NCI-H2171 treated with DMSO at 0.1 percent for 48 hours (cell line): Measurements from ENCODE around the gene ZNF341.
"Not testable (repeated sequence)": the region's sequence is repeated elsewhere in the genome, so short reads cannot be mapped to it uniquely, and the experiment has no call there.

Source experiments
- DNase-seq: peaks from one replicate; lab custom pipeline; 2025; lab: John Stamatoyannopoulos, UW

The ZNF341 gene

DNA sequence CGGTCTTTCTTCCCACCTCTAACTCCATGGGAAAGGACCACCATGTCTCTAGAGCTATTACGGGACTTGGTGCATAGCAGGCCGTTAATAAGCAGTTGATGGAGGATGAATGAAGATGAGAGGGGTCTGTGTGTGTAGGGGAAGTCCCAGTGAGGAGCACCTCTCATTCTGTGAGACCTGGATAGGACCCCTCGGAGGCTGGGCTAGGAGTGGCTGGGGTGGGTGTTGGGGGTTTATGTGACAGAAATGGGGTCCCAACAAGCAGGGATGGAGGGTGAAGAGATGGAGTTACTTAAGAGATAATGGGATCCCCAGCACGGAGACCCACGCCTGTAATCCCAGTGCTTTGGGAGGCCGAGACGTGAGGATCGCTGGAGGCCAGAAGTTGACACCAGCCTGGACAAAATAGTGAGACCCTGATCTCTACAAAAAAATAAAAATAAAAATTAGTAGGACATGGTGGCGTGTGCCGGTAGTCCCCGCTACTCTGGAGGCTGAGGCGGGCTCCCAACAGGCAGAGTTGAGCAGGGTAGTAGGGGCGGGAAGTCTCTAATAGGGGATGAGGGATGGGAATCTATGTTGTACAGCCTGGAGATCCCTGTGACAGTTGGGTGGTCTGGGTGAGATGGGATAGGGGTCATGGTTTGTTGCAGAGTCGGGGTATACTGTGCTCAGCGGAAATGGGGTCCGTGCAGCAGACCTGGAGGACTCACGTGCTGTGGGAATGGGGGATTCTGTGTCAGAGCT lies 677 bp upstream of the ZNF341 start:
- DNase-seq: no peak

DNA sequence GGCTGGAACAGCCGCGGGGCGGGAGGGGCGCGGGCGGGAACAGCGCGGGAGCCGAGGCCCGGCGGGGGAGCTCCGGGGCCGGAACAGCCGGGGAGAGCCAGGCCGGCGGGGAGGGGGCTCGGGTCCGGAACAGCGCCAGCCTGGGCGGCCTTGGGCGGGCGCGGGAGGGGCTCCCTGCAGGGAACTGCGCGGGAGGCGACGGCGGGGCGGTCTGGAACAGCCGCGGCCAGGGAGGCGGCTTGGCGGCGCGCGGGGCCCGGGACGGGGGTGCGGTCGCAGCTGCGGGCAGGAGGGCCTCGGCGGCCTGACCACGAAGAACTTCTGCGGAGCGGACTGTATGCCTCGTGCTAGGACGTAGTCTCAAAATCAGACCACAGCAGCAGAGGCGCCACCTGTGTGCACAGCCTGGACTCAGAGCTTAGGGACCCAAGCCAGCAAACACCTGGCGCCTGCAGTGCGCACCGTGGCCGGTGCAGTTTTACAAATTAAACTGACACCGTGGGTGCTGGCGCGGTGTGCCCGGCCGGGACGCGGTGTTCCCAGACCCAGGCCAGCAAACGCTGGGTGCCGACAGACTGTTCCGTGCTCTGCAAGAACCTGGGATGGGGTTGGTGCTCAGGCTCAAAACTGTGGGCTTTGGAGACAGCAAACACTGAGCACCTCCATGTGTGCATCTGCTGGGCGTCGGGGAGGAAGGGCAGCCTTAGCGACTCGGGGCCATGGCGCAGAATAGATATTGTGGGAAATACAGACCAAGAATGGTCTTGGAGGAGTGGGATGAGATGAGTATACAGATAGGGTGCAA lies 572 bp downstream of the ZNF341 start:
- peak; percentile 96 for DNase-seq

DNA sequence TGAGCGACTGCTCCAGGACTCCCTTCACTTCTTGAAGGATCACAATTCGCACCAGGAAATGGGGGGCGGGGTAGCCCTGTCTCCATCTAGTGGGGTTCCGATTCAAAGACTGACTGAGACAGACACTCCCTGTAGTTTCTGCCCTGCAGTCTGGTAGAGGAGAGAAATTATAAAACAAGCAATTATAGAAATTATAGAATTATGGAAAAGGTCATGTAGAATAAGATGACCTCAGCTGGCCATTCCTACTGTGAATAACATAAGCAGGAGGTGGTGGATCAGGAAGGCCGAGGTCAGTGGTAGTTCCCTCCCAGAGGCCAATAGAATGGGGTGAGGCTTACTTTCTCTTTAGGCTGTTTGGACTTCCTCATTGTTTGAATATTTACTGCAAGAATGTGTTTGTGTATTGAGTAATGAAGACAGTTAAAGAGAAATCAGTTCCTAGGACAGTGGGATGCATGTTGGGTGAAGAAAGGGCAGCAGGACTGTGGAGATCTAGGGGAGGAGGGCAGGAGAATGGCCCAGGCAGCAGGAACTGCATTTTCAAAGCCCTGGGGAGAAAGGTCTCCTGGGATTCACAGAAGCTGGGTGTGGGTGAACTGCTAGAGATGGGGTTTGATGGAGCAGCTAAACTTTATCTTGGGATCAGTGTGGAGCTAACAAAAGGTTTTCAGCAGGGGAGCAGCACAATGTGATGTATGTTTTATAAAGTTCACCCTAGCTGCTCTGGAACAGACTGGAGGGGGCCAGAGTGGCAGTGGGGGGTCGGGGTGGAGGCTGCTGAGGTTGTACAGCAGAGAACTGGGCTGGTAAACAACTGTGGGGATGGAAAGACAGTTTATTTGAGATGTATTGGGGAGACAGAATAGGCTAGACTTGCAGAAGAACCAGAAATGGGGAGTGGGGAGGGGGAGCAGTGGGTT lies 2.1 kb downstream of the ZNF341 start:
- DNase-seq: no peak

- DNase-seq: no peak
Observed at GRCh38 chr20:33736962-33737361, 5.2 kb downstream of the ZNF341 start.

- DNase-seq: no peak
Observed at GRCh38 chr20:33739493-33739892, 7.7 kb downstream of the ZNF341 start.

DNA sequence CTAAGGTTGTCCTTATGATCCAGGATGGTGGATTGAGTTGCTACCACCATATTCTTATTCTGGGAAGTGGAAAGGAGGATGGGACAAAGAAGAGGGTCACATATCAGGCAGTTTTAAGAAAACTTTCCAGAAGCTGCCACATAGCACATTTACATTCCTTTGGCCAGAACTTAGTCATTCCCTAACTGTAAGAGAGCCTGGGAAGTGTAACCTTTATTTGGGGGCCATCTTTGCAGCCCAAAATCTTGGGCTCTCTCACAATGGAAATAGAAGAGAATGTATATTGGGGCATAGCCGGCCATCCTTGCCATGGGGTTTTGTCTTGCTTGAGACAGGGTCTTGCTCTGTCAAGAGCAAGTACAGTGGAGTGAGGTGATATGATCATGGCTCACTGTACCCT lies 8.4 kb downstream of the ZNF341 start:
- DNase-seq: no peak

GRCh38 chr20:33744181-33744580 lies 12.4 kb downstream of the ZNF341 start:
- DNase-seq: no peak

DNA sequence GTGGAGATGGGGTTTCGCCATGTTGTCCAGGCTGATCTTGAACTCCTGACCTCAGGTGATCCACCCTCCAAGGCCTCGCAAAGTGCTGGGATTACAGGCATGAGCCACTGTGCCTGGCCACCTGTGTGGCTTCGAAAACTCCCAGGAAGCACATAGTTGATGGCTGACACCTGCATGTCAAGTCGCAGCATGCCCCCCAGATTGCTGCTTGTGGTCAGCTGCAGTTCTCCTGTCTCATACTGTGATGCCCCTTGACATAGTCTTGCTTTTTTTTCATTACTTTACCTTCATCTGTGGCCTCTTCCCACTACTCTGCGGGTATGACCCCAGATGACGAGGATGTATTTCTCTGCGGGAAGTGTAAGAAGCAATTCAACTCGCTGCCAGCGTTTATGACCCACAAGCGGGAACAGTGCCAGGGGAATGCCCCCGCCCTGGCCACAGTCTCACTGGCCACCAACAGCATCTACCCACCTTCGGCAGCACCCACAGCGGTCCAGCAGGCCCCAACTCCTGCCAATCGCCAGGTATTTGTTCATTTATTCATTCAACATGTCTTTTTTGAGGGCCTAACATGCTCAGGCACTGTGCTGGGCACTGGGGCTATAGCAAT lies 13.1 kb downstream of the ZNF341 start:
- DNase-seq: no peak

- DNase-seq: no peak
Observed at GRCh38 chr20:33746325-33746998, 14.7 kb downstream of the ZNF341 start.

DNA sequence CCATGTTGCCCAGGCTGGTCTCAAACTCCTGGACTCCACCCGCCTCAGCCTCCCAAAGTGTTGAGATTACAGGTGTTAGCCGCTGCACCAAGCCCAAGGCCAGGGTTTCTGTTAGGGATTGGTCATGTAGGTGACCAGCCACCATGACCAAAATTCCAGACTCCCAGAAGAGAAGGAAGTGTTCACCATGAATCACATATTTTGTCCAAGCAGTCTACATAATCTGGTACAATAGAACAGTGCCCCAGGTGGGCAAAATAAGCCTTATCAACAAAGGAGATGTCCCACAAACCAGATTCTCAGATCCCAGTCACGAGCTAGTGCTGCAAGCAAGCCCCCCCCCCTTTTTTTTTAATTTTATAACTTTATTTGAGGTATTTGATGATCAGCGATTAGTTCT lies 20.0 kb downstream of the ZNF341 start:
- DNase-seq: no peak

DNA sequence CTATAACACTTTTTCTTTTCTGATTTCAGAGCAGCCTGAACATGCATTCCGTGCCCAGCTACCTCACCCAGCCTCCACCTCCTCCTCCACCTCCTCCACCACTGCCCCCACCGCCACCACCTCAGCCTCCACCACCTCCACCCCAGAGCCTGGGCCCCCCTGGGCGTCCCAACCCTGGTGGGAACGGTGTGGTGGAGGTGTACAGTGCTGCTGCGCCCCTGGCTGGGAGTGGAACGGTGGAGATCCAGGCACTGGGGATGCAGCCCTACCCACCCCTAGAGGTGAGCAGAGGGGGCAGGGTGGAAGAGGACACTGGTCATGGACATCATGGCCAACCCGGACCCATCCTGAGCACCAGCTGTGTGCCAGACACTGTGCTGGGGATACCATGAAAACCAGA lies 21.3 kb downstream of the ZNF341 start:
- no peak for DNase-seq

GRCh38 chr20:33753763-33754162 lies 22.0 kb downstream of the ZNF341 start:
- DNase-seq: no peak

DNA sequence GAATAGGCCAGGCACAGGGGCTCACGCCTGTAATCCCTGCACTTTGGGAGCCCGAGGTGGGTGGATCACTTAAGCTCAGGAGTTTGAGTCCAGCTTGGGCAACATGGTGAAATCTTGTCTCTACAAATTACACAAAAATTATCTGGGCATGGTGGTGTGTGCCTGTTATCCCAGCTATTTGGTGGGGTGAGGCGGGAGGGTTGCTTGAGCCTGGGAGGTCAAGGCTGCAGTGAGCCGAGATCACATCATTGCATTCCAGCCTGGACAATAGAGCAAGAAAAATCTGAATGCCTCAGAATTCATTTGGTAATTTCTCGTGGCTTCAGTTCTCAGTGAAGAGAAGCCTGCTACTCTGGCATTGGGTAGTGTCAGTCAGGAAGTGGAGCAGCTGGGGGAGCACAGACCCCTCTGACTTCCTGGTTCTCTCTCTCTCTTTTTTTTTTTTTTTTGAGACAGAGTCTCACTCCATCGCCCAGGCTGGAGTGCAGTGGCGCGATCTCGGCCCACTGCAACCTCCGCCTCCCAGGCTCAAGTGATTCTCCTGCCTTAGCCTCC lies 24.2 kb downstream of the ZNF341 start:
- not testable (repeated sequence) for DNase-seq

GRCh38 chr20:33757046-33757445 lies 25.2 kb downstream of the ZNF341 start:
- no peak for DNase-seq

- no peak for DNase-seq
Observed at GRCh38 chr20:33757458-33757857, 25.7 kb downstream of the ZNF341 start.

GRCh38 chr20:33761698-33762250 lies 30.0 kb downstream of the ZNF341 start:
- no peak for DNase-seq

- DNase-seq: no peak
Observed at GRCh38 chr20:33765099-33765498, 33.3 kb downstream of the ZNF341 start.

DNA sequence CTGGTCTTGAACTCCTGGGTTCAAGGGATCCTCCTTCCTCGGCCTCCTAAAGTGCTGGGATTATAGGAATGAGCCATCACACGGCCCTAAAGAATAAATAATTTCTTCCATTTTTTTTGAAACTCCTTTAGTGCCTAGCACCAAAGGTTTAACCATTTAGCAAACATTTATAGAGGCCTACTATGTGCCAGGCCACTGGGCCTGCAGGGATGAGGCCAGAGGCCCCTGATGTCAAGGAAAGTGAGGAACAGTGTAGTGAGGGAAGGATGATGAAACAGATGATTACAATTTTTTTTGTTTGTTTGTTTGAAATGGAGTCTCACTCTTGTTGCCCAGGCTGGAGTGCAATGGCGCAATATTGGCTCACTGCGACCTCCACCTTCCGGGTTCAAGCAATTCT lies 33.8 kb downstream of the ZNF341 start:
- no peak for DNase-seq

GRCh38 chr20:33766686-33767085 lies 34.9 kb downstream of the ZNF341 start:
- no peak for DNase-seq

DNA sequence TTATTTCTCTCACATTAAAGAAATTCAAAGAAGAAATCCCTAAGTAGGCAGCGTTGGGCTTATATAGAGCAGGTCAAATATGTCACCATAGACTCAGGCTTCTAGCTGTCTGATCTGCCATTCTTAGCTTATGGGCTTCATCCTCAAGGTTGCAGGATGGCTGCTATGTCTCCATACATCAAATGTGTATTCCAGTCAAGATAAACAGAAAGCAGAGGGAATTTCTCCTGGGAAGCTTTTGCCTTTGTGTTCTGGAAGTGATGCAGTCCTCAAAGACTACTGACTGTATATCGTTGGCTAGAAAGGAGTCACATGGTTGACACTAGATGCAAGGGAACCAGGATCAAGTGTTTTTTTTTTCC lies 36.0 kb downstream of the ZNF341 start:
- no peak for DNase-seq

- DNase-seq: no peak
Observed at GRCh38 chr20:33769043-33769442, 37.2 kb downstream of the ZNF341 start.
